GM19023 (cell line): ENCODE measurements around the gene KAZN.

Source experiments
- ATAC-seq: cut with Tn5 transposase; IDR thresholded peaks from one replicate; pipeline ENCODE4 v1.9.1; 2021; ENCODE audit warnings: mild to moderate bottlenecking, moderate library complexity; ENCODE audit not compliant: unreplicated experiment

Gene KAZN

GRCh38 chr1:14667651-14667984 is 69.1 kb downstream of the KAZN start:
- ATAC-seq = no peak

GRCh38 chr1:14668538-14668937 is 70.1 kb downstream of the KAZN start:
- ATAC-seq = no peak

GRCh38 chr1:14672005-14672404 is 73.5 kb downstream of the KAZN start:
- ATAC-seq = no peak

- ATAC-seq = no peak
Measured at GRCh38 chr1:14674030-14674429, 75.5 kb downstream of the KAZN start.

- no peak for ATAC-seq
Measured at GRCh38 chr1:14676400-14676799, 77.9 kb downstream of the KAZN start.

GRCh38 chr1:14677292-14677971 is 78.9 kb downstream of the KAZN start:
- no peak for ATAC-seq

GRCh38 chr1:14678011-14678638 is 79.6 kb downstream of the KAZN start:
- no peak for ATAC-seq

GRCh38 chr1:14679027-14679688 is 80.7 kb downstream of the KAZN start:
- ATAC-seq = no peak

GRCh38 chr1:14681182-14681581 is 82.7 kb downstream of the KAZN start:
- ATAC-seq = no peak

- no peak for ATAC-seq
Measured at GRCh38 chr1:14682941-14683621, 84.6 kb downstream of the KAZN start.

- ATAC-seq = no peak
Measured at GRCh38 chr1:14685078-14685477, 86.6 kb downstream of the KAZN start.

GRCh38 chr1:14686701-14687100 is 88.2 kb downstream of the KAZN start:
- ATAC-seq = no peak

GRCh38 chr1:14687147-14687546 is 88.7 kb downstream of the KAZN start:
- no peak for ATAC-seq

GRCh38 chr1:14689996-14690615 is 91.6 kb downstream of the KAZN start:
- no peak for ATAC-seq

GRCh38 chr1:14693949-14694348 is 95.5 kb downstream of the KAZN start:
- ATAC-seq = no peak

GRCh38 chr1:14694589-14694988 is 96.1 kb downstream of the KAZN start:
- ATAC-seq = no peak

GRCh38 chr1:14696761-14697160 is 98.3 kb downstream of the KAZN start:
- ATAC-seq = no peak

GRCh38 chr1:14697353-14697752 is 98.9 kb downstream of the KAZN start:
- ATAC-seq = no peak

- ATAC-seq = no peak
Measured at GRCh38 chr1:14698314-14698713, 99.8 kb downstream of the KAZN start.

- ATAC-seq = no peak
Measured at GRCh38 chr1:14699620-14700019, 101.1 kb downstream of the KAZN start.

GRCh38 chr1:14704846-14705245 is 106.4 kb downstream of the KAZN start:
- ATAC-seq = no peak
